Colonic mucosa (tissue), 4 donors: ENCODE data around the gene RSRP1. TPM values are rescaled to one million over a fixed set of nuclear protein-coding genes. Genes with fewer than 3 reads are reported as not detected.
"Not testable (repeated sequence)": the region's sequence is repeated elsewhere in the genome, so short reads cannot be mapped to it uniquely, and the experiment has no call there.

ENCODE experiments used
- DNase-seq: peaks from one replicate; pipeline ENCODE4 v3.0.0-alpha.2; 2020
- H3K27ac ChIP-seq: fragments of 200-600 bp; one replicate; pipeline ENCODE4 v1.8.0; 2021
- H3K27me3 ChIP-seq: fragments of 200-600 bp; one replicate; pipeline ENCODE4 v1.8.0; 2021
- H3K36me3 ChIP-seq: fragments of 200-600 bp; one replicate; pipeline ENCODE4 v1.8.0; 2021
- H3K4me1 ChIP-seq: fragments of 200-600 bp; one replicate; pipeline ENCODE4 v1.8.0; 2021; ENCODE audit warnings: mild to moderate bottlenecking
- H3K4me3 ChIP-seq: fragments of 200-600 bp; one replicate; pipeline ENCODE4 v1.8.0; 2021
- H3K9ac ChIP-seq, 2 donors: one replicate each; pipeline ENCODE4 v1.7.0; 2013; ENCODE audit warnings: control low read depth in 2 of 2, low read depth in 2 of 2, low read length in 2 of 2
- H3K9me3 ChIP-seq: fragments of 200-600 bp; one replicate; pipeline ENCODE4 v1.8.0; 2021
- intact Hi-C: fragments of 100-400 bp; cut with DNase I; formaldehyde crosslinking; loops from one replicate; pipeline ENCODE4 v1.14.1; 2022
- total RNA-seq, 2 donors: library from RNA; stranded (reverse); fragmentation: NEBNext Ultra II Directional in 1 of 2; extraction: Animal tissue kit (Norgen Biotek cat#: 25700) in 1 of 2; gene quantifications; one replicate each; pipeline ENCODE4 v1.2.1, GENCODE V29; 2021
- TF ChIP-seq, protein P1 (sequence below): fragments of 200-600 bp; IDR thresholded peaks from one replicate; pipeline ENCODE4 v1.8.0; 2022; ENCODE audit warnings: antibody characterized with exemption, mild to moderate bottlenecking
- donor health status: healthy.
- donor health status: DM: no; HTN: no; CAD: no.
- donor health status: DM: no; HTN: no; CAD: no.

Gene RSRP1, protein sequence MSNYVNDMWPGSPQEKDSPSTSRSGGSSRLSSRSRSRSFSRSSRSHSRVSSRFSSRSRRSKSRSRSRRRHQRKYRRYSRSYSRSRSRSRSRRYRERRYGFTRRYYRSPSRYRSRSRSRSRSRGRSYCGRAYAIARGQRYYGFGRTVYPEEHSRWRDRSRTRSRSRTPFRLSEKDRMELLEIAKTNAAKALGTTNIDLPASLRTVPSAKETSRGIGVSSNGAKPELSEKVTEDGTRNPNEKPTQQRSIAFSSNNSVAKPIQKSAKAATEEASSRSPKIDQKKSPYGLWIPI
- 100 to 1,000 TPM; 129 to 137 TPM for total RNA-seq

DNA sequence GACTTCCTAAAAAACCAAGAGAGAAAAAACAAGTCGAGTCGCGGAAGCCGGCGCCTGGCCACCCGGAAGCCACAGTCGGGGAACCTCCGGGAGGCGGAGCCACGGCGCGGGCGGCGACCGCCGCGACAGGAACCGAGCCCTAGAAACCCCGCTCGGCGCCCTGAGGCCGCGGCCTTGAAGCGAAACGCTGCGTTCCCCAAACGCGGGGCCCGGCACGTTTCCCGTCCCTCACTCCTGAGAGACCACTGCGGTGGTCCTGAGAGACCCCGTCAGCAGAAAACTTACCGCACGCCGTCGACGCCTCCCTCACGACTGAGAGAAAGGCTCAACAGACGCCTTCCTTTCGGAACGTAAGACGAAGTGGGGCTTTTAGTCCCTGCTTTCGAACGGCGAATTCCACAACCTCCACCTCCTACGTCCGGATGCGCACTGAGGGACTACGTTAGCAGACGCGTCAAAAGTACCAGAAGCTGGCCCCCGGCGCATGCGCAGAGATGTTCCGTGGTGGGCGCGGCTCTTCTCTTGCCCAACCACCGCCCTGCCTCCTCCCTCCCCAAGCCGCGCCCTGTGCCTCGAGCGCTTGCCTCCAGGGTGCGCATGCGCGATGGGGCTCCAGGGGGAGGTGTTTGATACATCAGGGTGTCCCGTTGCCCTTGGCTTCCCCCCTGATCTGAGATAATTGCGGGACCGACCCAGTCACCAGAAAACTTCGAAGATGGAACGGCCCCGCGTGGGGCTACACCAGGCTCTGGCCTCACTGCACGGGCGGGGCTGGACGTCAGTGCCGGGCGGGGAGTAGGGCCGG is at the start of gene RSRP1:
TSS of gene RSRP1 (minus strand) at position 431 of the 805 bp plus-strand sequence. CDS start 491 bp downstream, outside the sequence.
- H3K27me3 ChIP-seq, result no peaks in the 10 kb centered on the region
- H3K4me1 ChIP-seq, result peaks cover 15% of the 10 kb centered on the region
- intact Hi-C loops, result no loop called here
- peak; percentile 100 for DNase-seq
- H3K36me3 ChIP-seq, result peaks cover 15% of the 10 kb centered on the region
- H3K4me3 ChIP-seq, result peak within 1 kb of the TSS; percentile 90
- TF ChIP-seq, protein P1, sequence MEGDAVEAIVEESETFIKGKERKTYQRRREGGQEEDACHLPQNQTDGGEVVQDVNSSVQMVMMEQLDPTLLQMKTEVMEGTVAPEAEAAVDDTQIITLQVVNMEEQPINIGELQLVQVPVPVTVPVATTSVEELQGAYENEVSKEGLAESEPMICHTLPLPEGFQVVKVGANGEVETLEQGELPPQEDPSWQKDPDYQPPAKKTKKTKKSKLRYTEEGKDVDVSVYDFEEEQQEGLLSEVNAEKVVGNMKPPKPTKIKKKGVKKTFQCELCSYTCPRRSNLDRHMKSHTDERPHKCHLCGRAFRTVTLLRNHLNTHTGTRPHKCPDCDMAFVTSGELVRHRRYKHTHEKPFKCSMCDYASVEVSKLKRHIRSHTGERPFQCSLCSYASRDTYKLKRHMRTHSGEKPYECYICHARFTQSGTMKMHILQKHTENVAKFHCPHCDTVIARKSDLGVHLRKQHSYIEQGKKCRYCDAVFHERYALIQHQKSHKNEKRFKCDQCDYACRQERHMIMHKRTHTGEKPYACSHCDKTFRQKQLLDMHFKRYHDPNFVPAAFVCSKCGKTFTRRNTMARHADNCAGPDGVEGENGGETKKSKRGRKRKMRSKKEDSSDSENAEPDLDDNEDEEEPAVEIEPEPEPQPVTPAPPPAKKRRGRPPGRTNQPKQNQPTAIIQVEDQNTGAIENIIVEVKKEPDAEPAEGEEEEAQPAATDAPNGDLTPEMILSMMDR, result no peak
- H3K27ac ChIP-seq, result peak within 1 kb of the TSS; percentile 99
- H3K9ac ChIP-seq, result peak within 1 kb of the TSS; percentile 99 to 100
- H3K9me3 ChIP-seq, result no peaks in the 10 kb centered on the region

DNA sequence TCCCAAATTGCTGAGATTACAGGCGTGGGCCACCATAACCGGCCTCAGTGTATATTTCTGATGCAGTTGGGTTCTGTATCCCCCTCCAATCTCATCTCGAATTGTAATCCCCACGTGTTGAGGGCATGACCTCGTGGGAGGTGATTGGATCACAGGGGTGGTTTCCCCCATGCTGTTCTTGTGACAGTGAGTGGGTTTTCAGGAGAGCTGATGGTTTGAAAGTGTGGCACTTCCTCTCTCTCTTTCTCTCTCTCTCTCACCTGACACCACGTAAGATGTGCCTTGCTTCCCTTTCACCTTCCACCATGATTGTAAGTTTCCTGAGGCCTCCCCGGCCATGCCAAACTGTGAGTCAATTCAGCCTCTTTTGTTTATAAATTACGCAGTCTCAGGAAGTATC is 49.2 kb upstream of the RSRP1 start:
- H3K27ac ChIP-seq, H3K9ac ChIP-seq, H3K4me3 ChIP-seq, H3K27me3 ChIP-seq, H3K36me3 ChIP-seq, intact Hi-C loops, H3K9me3 ChIP-seq, DNase-seq, H3K4me1 ChIP-seq: not testable (repeated sequence)

DNA sequence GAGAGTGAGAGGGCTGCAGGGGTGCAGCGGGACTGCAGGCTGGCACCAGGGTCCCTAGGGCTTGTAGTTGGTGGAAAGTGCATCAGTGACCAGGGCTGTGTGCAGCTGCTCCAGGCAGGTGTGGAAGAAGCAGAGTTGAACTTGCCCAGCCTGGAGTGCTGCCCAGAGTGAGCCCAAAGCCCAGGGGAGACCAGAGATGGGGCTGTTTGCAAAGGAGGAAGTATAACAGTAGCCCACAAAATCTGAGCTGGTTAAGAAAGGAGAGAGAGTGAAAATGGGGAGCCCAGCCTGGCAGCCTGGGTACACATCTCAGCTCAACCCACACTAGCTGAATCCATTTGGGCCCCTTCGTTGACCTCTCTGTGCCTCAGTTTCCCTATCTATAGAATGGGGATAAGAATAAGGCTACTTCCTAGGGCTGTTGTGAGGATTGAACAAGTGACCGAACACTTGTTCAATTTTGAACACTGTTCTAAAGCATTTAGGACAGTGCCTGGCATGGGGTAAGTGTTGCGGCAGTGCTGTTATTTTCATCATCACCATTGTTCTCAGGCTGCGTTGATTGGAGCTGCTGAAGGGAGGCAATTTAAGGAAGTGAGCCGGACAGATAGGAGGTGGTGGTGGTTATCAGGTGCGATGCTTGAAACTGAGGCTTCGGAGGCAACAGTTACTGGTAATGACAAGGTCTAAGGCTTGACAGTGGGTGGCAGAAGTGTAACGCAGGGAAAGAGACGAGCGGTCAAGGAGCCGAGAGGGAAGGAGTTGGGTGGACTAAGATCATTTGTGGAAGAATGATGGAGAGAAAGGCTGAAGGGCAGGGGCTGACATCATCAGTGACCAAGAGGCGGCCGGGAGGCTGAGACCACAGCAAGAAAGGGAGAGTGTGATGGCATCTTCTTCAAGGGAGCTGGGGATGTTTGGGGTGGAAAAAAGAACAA is 47.9 kb upstream of the RSRP1 start:
- H3K36me3 ChIP-seq, H3K9me3 ChIP-seq, DNase-seq, H3K4me1 ChIP-seq, H3K4me3 ChIP-seq, H3K27me3 ChIP-seq, intact Hi-C loops, H3K9ac ChIP-seq, H3K27ac ChIP-seq: not testable (repeated sequence)

DNA sequence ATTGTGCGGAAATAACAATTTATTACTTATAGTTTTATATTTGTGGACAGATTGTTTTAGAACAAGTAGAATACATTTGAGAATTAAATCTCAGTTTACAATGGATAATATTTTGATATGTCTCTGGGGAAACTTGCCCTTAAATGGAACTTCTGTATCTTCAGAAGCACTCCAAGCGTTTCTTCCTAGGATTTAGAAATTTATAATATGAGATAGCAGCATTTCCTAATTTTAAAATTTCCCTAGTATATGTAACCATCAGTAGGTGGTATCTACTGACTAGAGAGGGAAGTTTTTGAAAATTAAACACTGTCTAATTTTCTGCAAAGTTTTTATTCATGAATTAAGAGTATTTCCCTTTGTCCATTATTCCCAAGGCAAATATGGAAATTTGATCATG is 46.2 kb upstream of the RSRP1 start:
- H3K9me3 ChIP-seq, H3K36me3 ChIP-seq, H3K9ac ChIP-seq, DNase-seq, H3K27me3 ChIP-seq, H3K4me1 ChIP-seq, H3K27ac ChIP-seq, H3K4me3 ChIP-seq, intact Hi-C loops: not testable (repeated sequence)

DNA sequence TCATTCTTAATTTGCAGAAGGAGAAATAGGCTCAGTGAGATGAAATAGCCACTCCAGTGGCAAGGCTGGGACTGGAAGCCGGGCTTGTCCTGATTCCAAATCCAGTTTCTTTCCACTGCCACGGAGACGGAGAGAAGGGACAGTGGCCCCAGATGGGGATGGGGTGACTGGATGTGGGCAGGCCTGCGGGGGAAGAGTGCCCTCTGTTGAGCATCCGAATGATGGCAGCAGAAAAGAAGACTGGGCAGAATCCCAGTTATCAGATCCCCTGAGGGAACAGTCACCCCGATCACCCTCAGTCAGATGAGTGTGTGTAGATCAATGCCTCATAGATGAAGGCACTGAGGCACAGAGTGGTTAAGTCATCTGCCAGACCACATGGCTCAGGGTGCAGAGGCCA is 42.8 kb upstream of the RSRP1 start:
- H3K27ac ChIP-seq, DNase-seq, H3K36me3 ChIP-seq, H3K9me3 ChIP-seq, intact Hi-C loops, H3K4me1 ChIP-seq, H3K27me3 ChIP-seq, H3K9ac ChIP-seq, H3K4me3 ChIP-seq: not testable (repeated sequence)

DNA sequence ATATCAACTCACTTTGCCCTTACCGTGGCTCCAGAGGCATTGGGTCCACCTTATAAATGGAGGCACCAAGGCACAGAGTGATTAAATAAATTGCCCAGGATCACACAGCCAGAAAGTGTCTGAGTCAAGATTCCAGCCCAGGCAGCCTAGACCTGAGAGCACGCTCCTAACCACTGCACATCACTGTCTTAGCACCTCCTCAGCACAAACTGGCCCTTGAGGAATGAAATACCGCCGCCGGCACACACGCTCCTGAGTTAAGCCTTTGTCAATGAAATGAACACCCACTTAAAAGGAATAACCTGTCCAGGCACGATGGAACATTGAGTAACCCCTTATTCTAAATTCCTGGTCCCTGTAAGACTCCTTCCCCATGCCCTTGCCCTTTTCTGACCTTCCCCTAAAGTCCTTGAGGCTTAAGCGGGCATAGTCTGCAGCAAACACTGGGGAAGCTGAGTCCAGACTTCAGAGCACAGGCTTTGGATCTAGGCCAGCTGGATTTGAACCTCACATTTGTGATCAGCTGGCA is 41.4 kb upstream of the RSRP1 start:
- H3K27ac ChIP-seq, H3K9ac ChIP-seq, H3K4me3 ChIP-seq, H3K4me1 ChIP-seq, DNase-seq, H3K27me3 ChIP-seq, H3K36me3 ChIP-seq, H3K9me3 ChIP-seq: not testable (repeated sequence)
- intact Hi-C loops, result loop anchor here (10.0 kb wide), 1 partner anchor 126 kb away; no protein-coding TSS in a partner anchor

DNA sequence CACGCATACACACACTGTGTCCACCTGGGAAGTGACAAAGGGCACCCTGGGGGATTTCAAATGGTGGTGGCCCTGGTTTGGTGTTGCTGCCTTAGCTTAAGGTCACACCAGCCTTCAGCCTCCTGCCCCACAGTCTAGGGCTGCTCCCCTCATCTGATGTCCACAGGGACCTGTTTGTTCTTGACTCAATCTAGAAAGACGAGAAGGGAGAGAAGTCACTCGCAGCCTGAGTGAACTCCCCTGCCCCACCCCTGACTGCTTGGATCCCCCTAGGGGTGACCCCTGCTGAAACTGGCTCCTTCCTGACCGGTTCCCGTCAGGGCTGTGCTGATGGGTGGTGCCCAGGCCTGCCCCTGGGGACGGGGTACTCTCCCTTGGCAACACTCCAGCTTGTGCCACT is 39.9 kb upstream of the RSRP1 start:
- DNase-seq, H3K27me3 ChIP-seq, H3K4me3 ChIP-seq, H3K36me3 ChIP-seq, H3K9me3 ChIP-seq, H3K4me1 ChIP-seq, H3K27ac ChIP-seq, H3K9ac ChIP-seq: not testable (repeated sequence)
- intact Hi-C loops, result loop anchor here (10.0 kb wide), 1 partner anchor 128 kb away; no protein-coding TSS in a partner anchor

DNA sequence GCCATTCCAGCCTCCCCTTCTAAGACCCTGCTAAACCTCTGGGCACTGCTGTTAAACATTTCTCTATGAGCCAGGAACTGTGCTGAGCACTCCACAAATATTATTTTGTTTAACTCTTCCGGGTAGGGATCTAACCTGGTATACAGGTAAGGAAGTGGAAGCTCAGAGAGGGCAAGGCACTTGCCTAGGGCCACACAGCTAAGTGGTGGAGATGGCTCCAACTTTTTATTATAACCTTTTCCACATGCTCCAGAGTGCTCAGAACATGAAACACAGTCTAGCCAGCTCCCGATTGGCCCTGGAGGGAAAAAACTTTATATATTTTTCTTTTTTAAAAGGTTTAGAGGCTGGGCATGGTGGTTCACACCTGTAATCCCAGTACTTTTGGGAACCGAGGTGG is 38.6 kb upstream of the RSRP1 start:
- not testable (repeated sequence) for H3K9me3 ChIP-seq, H3K27ac ChIP-seq, DNase-seq, H3K27me3 ChIP-seq, H3K36me3 ChIP-seq, H3K9ac ChIP-seq, H3K4me3 ChIP-seq, H3K4me1 ChIP-seq
- intact Hi-C loops, result loop anchor here (10.0 kb wide), 1 partner anchor 129 kb away; no protein-coding TSS in a partner anchor

DNA sequence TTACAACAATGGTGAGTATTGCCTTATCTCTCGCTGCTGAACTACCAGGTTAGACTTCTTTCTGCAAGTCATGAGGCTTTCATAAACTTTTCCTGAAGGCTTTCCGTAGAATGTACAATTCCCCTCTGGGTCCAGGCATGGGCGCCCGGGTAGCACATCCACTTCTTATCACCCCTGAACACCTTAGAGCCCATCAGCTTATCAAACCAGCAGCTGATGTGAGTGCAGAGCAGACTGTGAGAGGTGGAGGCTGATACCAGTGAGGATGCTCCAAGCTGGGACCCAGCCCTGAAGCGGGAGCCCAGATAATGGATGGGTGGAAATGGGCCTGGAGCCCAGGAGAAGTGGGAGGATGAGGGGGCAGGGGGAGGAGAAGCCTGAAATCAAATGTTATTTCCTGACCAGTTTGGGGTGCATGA is 32.4 kb upstream of the RSRP1 start:
- not testable (repeated sequence) for H3K9ac ChIP-seq, H3K4me1 ChIP-seq, H3K27ac ChIP-seq, H3K9me3 ChIP-seq, H3K4me3 ChIP-seq, DNase-seq, H3K27me3 ChIP-seq, H3K36me3 ChIP-seq
- intact Hi-C loops, result loop anchor here (10.0 kb wide), 1 partner anchor 135 kb away; no protein-coding TSS in a partner anchor

DNA sequence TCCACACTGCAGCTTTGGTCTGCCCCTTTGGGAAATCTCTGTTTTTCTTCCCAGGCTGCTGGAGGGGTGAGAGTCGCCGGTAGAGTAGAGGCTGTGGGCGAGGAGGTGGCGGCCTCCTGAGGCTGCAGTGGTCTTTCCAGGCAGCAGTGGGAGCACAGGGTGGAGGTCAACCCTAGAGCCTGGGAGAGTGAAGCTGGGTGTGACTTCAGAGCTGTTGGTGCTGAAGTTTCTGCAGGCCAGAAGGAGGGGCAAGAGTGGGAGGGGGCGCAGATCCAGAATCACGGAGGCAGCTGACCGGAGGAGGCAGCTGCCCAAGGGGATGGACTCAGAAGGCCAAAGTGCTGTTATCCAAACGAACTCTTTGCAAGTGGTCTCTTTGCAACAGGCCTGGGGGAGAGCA is 31.5 kb upstream of the RSRP1 start:
- H3K4me1 ChIP-seq, H3K27ac ChIP-seq, H3K27me3 ChIP-seq, DNase-seq, H3K36me3 ChIP-seq, H3K4me3 ChIP-seq, H3K9ac ChIP-seq, intact Hi-C loops, H3K9me3 ChIP-seq: not testable (repeated sequence)

DNA sequence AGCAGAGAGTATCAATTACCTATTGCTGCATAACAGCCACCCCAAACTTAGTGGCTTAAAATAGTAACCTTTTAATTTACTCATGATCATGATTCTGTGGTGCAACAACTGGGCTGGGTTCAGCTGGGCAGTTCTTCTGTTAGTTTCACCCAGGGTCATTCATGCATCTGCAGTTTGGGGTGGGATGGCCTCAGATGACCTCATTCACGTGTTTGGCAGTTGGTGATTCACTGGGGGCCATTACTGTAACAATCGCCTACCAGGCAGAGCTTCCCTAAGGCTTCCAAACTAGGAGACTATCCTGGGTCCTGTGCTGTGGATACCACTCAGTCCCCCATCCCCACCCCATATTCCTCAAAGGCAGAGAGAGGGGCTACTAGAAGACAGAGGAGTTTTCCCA is 31.1 kb upstream of the RSRP1 start:
- H3K4me1 ChIP-seq, intact Hi-C loops, H3K36me3 ChIP-seq, DNase-seq, H3K9me3 ChIP-seq, H3K27ac ChIP-seq, H3K9ac ChIP-seq, H3K27me3 ChIP-seq, H3K4me3 ChIP-seq: not testable (repeated sequence)
